ENCODE data around the gene ZNF644.

- TF ChIP-seq CTCF (IDR thresholded peaks at IDR 0.05) (no peak), EP300 (IDR thresholded peaks at IDR 0.05) (no peak)
These were observed 31.8 kb upstream of the ZNF644 start for GRCh38 chr1:91053630-91054029.

Data from suprapubic skin (tissue), 3 donors.